Measurements from ENCODE around the gene GBGT1.

Gene GBGT1

DNA sequence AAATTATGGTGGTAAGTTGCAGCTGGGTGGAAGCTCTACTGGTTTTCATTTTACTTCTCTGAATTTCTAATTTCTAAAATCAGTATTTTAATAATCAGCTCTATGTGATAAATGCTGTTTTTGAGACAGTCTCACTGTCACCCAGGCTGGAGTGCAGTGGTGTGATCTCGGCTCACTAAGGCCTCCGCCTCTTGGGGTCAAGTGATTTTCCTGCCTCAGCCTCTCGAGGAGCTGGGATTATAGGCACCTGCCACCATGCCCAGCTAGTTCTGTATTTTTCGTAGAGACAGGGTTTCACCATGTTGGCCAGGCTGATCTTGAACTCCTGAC lies 41.1 kb downstream of the GBGT1 start:
- Histone ChIP-seq H3K36me3 (peaks cover 8% of the 10 kb centered on the region; the same call in 1 of the 2 replicates), H3K4me1 (peaks cover 97% of the 10 kb centered on the region), H3K4me3 (no peak overlapping the region), H4K20me1 (peaks cover 98% of the 10 kb centered on the region), H3K4me2 (peak overlapping the region; percentile 95), H3K9me3 (no peaks in the 10 kb centered on the region), H3K27me3 (no peaks in the 10 kb centered on the region), H3K27ac (peak overlapping the region; percentile 72), H3K9ac (peak overlapping the region; percentile 56; the same call in 1 of the 2 replicates)
- no peak for TF ChIP-seq Cebpa-rat (IDR thresholded peaks at IDR 0.05)

DNA sequence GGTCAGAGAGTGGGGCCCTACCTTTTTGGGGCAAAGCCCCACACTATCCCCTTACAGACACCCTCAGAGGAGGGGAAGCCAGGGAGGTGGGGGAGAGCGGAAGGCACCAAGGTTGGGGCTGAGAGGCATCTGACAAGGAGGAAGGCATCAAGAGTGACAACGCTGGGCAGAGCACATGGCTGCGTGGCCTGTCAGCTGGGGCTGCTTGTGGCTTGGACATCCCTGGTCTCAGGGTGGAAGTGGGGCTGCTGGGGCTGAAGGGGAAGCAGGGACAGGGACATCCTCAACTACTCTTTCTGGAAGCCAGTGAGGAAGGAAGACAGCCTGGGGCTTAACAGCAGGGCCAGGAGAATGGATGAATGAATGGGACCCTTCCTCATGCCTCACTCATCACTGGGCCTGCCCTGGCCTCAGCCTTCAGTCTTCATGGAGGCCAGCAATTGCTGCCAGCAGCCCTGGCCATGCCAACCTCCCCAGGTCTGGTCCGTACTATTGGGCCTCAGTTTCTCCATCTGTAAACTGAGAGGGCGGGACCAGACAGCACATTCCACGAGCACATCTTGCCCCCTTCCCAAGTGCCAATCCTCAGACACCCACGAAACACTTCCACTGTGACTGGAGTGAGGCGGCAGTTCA lies 41.7 kb downstream of the GBGT1 start:
- peak overlapping the region; percentile 63; the same call in 1 of the 2 replicates for H3K9ac ChIP-seq
- H3K27ac ChIP-seq: peak overlapping the region; percentile 72
- H3K4me1 ChIP-seq: peaks cover 97% of the 10 kb centered on the region
- H3K27me3 ChIP-seq: no peaks in the 10 kb centered on the region
- peaks cover 5% of the 10 kb centered on the region for H3K36me3 ChIP-seq
- no peak overlapping the region for H3K4me3 ChIP-seq
- H4K20me1 ChIP-seq: peaks cover 98% of the 10 kb centered on the region
- no peak for TF ChIP-seq Cebpa-rat (IDR thresholded peaks at IDR 0.05)
- peak overlapping the region; percentile 95 for H3K4me2 ChIP-seq
- H3K9me3 ChIP-seq: no peaks in the 10 kb centered on the region

DNA sequence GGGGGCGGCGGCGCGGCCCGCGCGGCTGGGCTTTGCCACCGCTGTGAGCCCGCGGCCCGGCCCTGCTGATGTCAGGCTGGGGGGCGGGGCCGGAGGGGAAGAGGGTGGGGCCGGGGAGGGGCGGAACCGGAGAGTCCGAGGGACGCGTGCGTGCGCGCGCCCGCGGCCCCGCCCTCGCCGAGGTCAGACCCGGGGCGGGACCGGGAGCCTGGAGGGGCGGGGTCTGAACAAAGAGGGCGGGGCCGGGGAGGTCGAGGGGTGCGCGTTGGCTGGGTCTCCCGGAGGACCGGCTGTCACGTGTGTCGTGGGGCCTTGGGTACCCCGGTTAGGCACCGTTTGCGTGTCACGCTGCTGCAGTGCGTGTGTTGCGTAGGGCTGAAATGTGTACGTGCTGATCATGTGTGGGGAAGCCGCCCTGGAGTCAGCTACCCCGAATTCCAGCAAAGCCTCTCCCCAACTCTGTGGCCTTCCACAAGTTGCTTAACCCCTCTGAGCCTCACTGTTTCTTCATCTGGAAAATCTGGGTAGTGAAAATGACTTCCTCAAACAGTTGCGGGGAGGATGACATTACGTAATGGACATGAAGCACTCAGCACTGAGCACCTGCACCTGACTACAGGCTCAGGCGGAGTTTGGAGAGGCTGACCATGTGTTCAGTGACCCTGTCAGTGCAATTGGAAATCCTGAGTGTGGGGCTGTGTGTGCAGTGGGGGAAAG lies 42.4 kb downstream of the GBGT1 start, which contains the start of gene RALGDS:
RALGDS (minus strand) TSS at position 43 of the 717 bp plus-strand sequence. CDS start 86 bp downstream, outside the sequence.
- Histone ChIP-seq H3K36me3 (peaks cover 10% of the 10 kb centered on the region), H3K9ac (peak within 1 kb of the TSS; percentile 83), H3K9me3 (no peaks in the 10 kb centered on the region), H3K4me1 (peaks cover 97% of the 10 kb centered on the region), H3K27ac (peak within 1 kb of the TSS; percentile 80), H3K4me2 (peak within 1 kb of the TSS; percentile 100), H4K20me1 (peaks cover 98% of the 10 kb centered on the region), H3K27me3 (no peaks in the 10 kb centered on the region), H3K4me3 (peak within 1 kb of the TSS; percentile 74)
- TF ChIP-seq Cebpa-rat (IDR thresholded peaks at IDR 0.05): peak; percentile 77

DNA sequence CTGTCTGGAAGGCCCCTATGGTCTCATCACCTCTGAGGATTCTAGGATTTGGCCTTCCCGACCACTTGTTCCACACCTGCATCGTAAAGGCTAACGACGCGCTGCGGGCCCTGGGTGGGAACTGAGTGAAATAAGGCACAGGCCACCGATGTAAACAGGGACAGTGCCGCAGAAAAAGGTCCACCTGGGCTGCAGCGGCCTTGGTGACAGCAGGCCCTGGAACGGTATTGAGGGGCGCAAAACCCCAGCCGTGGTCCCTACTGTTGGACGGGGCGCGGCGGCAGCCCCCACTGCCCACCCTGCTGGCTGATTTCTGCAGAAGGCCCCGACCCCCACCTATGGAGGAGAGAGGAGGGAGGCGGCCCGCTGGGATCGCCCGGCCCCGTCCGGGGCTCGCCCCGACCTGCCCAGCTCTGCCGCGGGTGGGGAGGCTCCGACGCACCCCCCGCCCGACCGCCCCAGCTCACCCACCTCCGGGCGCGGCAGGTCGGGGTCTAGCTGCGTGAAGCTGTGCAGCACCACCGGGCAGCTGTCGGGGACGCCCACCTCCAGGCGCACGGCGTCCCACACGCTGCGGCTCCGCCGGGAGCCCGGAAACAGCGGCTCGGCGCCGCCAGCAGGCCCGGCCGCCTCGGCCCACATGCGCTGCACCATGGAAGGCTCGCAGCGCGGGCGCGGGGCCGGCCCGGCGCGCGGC lies 43.1 kb downstream of the GBGT1 start:
- Histone ChIP-seq H3K36me3 (peaks cover 15% of the 10 kb centered on the region), H3K9me3 (no peaks in the 10 kb centered on the region), H3K9ac (peak overlapping the region; percentile 83), H3K27me3 (no peaks in the 10 kb centered on the region), H3K4me1 (peaks cover 97% of the 10 kb centered on the region), H4K20me1 (peaks cover 98% of the 10 kb centered on the region), H3K4me3 (peak overlapping the region; percentile 74), H3K27ac (peak overlapping the region; percentile 80), H3K4me2 (peak overlapping the region; percentile 100)
- no peak for TF ChIP-seq Cebpa-rat (IDR thresholded peaks at IDR 0.05)

DNA sequence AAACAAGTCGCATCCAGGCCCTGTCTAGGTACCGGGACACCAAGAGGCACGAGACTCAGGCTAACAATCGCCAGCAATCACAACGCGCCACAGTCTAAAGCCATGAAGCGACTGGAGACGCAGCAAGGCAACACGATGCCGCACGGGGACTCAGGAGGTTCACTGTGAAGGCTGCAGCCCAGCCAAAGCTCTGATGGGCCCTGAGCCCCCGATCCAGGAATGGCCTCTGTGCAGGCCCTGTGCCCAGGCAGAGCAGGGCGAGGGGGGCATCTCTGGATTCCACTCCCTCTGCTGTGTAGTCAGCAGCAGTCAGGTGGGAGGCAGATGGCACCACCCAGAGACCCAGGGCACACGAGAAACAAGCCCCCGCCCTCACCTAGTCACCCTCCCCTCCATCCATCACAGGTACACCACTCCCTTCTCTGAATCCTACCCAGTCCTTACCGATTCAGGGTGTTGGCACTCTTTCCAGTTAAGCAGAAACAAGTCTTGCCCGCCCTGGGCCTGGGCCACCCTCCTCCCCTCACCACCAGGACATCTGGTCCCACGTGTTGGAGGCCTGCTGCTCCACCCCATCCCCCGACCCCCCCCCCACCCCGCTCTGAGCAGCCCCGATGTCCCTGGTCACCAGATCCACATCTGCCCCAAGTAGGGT lies 43.7 kb downstream of the GBGT1 start:
- Histone ChIP-seq H3K36me3 (peaks cover 15% of the 10 kb centered on the region), H3K4me2 (peak overlapping the region; percentile 100), H3K4me3 (peak overlapping the region; percentile 74), H3K9ac (peak overlapping the region; percentile 83), H3K4me1 (peaks cover 97% of the 10 kb centered on the region), H3K27ac (peak overlapping the region; percentile 25; the same call in 1 of the 2 replicates), H3K27me3 (no peaks in the 10 kb centered on the region), H4K20me1 (peaks cover 98% of the 10 kb centered on the region), H3K9me3 (no peaks in the 10 kb centered on the region)
- no peak for TF ChIP-seq Cebpa-rat (IDR thresholded peaks at IDR 0.05)

DNA sequence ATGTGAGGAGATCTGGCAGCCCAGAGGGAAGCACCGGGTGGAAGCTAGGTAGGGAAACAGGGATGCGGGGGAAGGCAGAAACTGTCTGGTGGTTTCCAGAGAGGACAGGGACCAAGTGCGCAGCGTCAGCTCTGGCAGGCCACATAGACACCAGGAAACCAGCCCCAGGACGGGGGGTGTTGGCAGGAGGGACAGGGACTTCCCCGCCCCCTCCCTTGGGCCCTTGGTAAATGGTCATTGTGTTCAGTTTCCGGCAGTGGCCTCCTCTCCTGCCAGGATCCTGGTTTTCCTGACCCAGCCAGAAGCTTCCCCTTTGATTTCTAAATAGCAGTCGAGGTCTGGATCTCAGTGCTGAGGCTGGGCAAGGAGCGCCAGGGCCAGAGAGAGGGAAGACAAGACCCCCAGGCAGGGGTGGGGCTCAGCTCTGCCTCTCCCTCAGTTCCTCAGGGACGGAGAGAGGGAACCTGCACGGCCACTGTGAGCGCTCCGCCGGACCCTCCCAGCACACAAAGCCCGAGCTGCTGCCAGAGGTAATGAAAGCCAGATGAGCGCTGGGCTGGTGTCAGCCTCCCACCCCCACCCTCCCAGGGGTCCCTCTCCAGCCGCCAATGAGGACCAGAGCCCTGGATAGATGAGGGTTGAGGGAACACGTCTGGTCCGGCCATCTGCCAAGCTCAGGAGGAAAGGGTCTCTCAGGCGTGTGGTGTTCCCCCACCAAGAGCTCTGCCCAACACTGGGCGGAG lies 44.4 kb downstream of the GBGT1 start:
- peak overlapping the region; percentile 36 for H3K9ac ChIP-seq
- H3K4me1 ChIP-seq: peaks cover 97% of the 10 kb centered on the region
- H3K27ac ChIP-seq: peak overlapping the region; percentile 25; the same call in 1 of the 2 replicates
- peak overlapping the region; percentile 100 for H3K4me2 ChIP-seq
- peaks cover 15% of the 10 kb centered on the region for H3K36me3 ChIP-seq
- H3K9me3 ChIP-seq: no peaks in the 10 kb centered on the region
- no peak for TF ChIP-seq Cebpa-rat (IDR thresholded peaks at IDR 0.05)
- no peaks in the 10 kb centered on the region for H3K27me3 ChIP-seq
- H4K20me1 ChIP-seq: peaks cover 98% of the 10 kb centered on the region
- 0 out of 2 replicates have a peak overlapping the region, but pooled peaks have one; percentile 22 for H3K4me3 ChIP-seq

DNA sequence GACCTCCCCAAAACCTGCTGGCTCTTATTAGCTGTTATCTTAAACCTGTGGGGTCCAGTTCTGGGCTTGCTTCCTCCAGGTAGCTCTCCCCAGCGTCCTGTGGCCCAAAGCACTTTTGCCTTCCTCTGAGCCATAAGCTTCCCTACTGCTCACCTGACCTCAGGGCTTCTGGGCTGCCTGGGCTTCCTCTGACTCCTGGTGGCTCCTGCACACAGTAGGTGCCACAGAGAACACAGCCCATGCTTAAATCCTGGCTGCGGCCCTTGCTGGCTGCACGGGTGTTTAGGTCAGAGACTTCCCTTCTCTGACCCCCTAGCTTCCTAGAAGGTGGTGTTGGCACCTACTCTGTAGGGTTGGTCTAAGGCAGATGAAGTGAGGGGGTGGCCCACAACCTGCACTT lies 45.1 kb downstream of the GBGT1 start:
- no peak overlapping the region for H3K4me3 ChIP-seq
- H3K4me2 ChIP-seq: peak overlapping the region; percentile 100
- peaks cover 15% of the 10 kb centered on the region for H3K36me3 ChIP-seq
- TF ChIP-seq Cebpa-rat (IDR thresholded peaks at IDR 0.05): no peak
- H4K20me1 ChIP-seq: peaks cover 98% of the 10 kb centered on the region
- H3K27me3 ChIP-seq: no peaks in the 10 kb centered on the region
- peak overlapping the region; percentile 57; the same call in 1 of the 2 replicates for H3K27ac ChIP-seq
- no peaks in the 10 kb centered on the region for H3K9me3 ChIP-seq
- H3K4me1 ChIP-seq: peaks cover 97% of the 10 kb centered on the region
- H3K9ac ChIP-seq: peak overlapping the region; percentile 36; the same call in 1 of the 2 replicates

DNA sequence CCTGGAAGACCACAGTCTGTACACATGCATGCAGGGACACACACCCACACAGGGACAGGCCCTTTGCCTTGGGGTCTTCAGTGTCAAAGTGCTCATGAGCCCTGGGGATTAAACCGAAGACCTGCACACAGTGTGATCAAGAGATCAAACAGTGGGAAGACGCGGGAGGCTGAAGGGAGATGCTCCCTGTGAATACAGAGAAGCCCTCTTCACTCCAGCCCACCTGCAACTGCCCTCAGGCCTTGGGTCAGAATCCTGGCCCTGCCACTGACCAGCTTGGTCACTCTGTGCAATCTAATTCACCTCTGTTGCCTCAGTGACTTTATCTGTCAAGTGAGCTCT lies 45.6 kb downstream of the GBGT1 start:
- Histone ChIP-seq H3K27ac (peak overlapping the region; percentile 57), H3K4me2 (peak overlapping the region; percentile 100), H3K4me3 (no peak overlapping the region), H3K36me3 (peaks cover 15% of the 10 kb centered on the region), H3K9ac (peak overlapping the region; percentile 18; the same call in 1 of the 2 replicates), H3K27me3 (no peaks in the 10 kb centered on the region), H4K20me1 (peaks cover 98% of the 10 kb centered on the region), H3K4me1 (peaks cover 97% of the 10 kb centered on the region), H3K9me3 (no peaks in the 10 kb centered on the region)
- no peak for TF ChIP-seq Cebpa-rat (IDR thresholded peaks at IDR 0.05)
